T-helper 1 cell treated with Interleukin-12 subunit alpha and Interleukin-12 subunit beta and Interleukin-4 antibody, amounts not matched to agents 30 μg/mL and 1 μg/mL, for 36 hours (primary cell): ENCODE data around the gene MYL5.

Experiments used
- H3K27ac Mint-ChIP-seq: one replicate; pipeline ENCODE4 v1.8.0; 2021; ENCODE audit warnings: mild to moderate bottlenecking, mixed read lengths
- H3K27me3 Mint-ChIP-seq: one replicate; pipeline ENCODE4 v1.8.0; 2021; ENCODE audit warnings: low read depth, mixed read lengths
- H3K36me3 Mint-ChIP-seq: one replicate; pipeline ENCODE4 v1.8.0; 2021; ENCODE audit warnings: low read depth, mixed read lengths
- H3K4me1 Mint-ChIP-seq: one replicate; pipeline ENCODE4 v1.8.0; 2021; ENCODE audit warnings: low read depth, mixed read lengths
- H3K4me3 Mint-ChIP-seq: one replicate; pipeline ENCODE4 v1.8.0; 2021; ENCODE audit warnings: mild to moderate bottlenecking, moderate library complexity, mixed read lengths
- H3K9me3 Mint-ChIP-seq: one replicate; pipeline ENCODE4 v1.8.0; 2021; ENCODE audit warnings: mixed read lengths

The MYL5 gene

GRCh38 chr4:674172-675035 is at the start of gene MYL5, which contains the start of gene ATP5ME:
Gene MYL5, plus strand, starts transcription at chr4:674542. Its CDS starts 3,485 bp downstream, at chr4:678027.
Gene ATP5ME, minus strand, starts transcription at chr4:674276. Its CDS starts 29 bp downstream, at chr4:674247.
- Mint-ChIP-seq H3K36me3 (peaks cover 20% of the 10 kb centered on the region), H3K4me1 (peaks cover 7% of the 10 kb centered on the region), H3K27me3 (no peaks in the 10 kb centered on the region), H3K4me3 (peak within 1 kb of the TSS; percentile 91), H3K9me3 (no peaks in the 10 kb centered on the region), H3K27ac (peak within 1 kb of the TSS; percentile 89)

- Mint-ChIP-seq H3K4me1 (no peaks in the 10 kb centered on the region), H3K4me3 (no peak within 1 kb of the TSS), H3K27me3 (no peaks in the 10 kb centered on the region), H3K36me3 (no peaks in the 10 kb centered on the region), H3K9me3 (peaks cover 3% of the 10 kb centered on the region), H3K27ac (no peak within 1 kb of the TSS)
Measured at GRCh38 chr4:624705-625590, 49.4 kb upstream of the MYL5 start, which contains the start of gene PDE6B. Gene PDE6B, plus strand, starts transcription at chr4:625573. Its CDS starts 54 bp downstream, at chr4:625627.

GRCh38 chr4:625631-626161 is 48.6 kb upstream of the MYL5 start:
- H3K27ac Mint-ChIP-seq: no peak overlapping the region
- H3K36me3 Mint-ChIP-seq: no peaks in the 10 kb centered on the region
- H3K4me3 Mint-ChIP-seq: no peak overlapping the region
- no peaks in the 10 kb centered on the region for H3K4me1 Mint-ChIP-seq
- peaks cover 3% of the 10 kb centered on the region for H3K9me3 Mint-ChIP-seq
- H3K27me3 Mint-ChIP-seq: no peaks in the 10 kb centered on the region

- Mint-ChIP-seq H3K27ac (no peak overlapping the region), H3K27me3 (no peaks in the 10 kb centered on the region), H3K36me3 (no peaks in the 10 kb centered on the region), H3K9me3 (peaks cover 9% of the 10 kb centered on the region), H3K4me3 (no peak overlapping the region), H3K4me1 (no peaks in the 10 kb centered on the region)
Measured at GRCh38 chr4:626201-627091, 47.9 kb upstream of the MYL5 start.

GRCh38 chr4:627347-628125 is 46.8 kb upstream of the MYL5 start:
- Mint-ChIP-seq H3K4me1 (no peaks in the 10 kb centered on the region), H3K36me3 (no peaks in the 10 kb centered on the region)

GRCh38 chr4:628311-628741 is 46.0 kb upstream of the MYL5 start:
- no peaks in the 10 kb centered on the region for H3K36me3 Mint-ChIP-seq
- H3K4me3 Mint-ChIP-seq: no peak overlapping the region
- no peaks in the 10 kb centered on the region for H3K4me1 Mint-ChIP-seq
- peaks cover 18% of the 10 kb centered on the region for H3K9me3 Mint-ChIP-seq
- H3K27ac Mint-ChIP-seq: no peak overlapping the region
- no peaks in the 10 kb centered on the region for H3K27me3 Mint-ChIP-seq

More at GRCh38 chr4:627347-628125, 46.8 kb upstream of the MYL5 start:
- Mint-ChIP-seq H3K27me3 (no peaks in the 10 kb centered on the region), H3K9me3 (peaks cover 17% of the 10 kb centered on the region), H3K27ac (no peak overlapping the region), H3K4me3 (no peak overlapping the region)

- Mint-ChIP-seq H3K36me3 (no peaks in the 10 kb centered on the region), H3K27me3 (no peaks in the 10 kb centered on the region), H3K9me3 (peaks cover 18% of the 10 kb centered on the region), H3K4me3 (no peak overlapping the region), H3K4me1 (no peaks in the 10 kb centered on the region), H3K27ac (no peak overlapping the region)
Measured at GRCh38 chr4:628821-629635, 45.3 kb upstream of the MYL5 start.

GRCh38 chr4:629636-629914 is 44.8 kb upstream of the MYL5 start:
- Mint-ChIP-seq H3K9me3 (peaks cover 18% of the 10 kb centered on the region), H3K27ac (no peak overlapping the region), H3K36me3 (no peaks in the 10 kb centered on the region), H3K27me3 (no peaks in the 10 kb centered on the region), H3K4me1 (no peaks in the 10 kb centered on the region), H3K4me3 (no peak overlapping the region)

GRCh38 chr4:629915-630641 is 44.3 kb upstream of the MYL5 start:
- no peaks in the 10 kb centered on the region for H3K36me3 Mint-ChIP-seq
- no peak overlapping the region for H3K4me3 Mint-ChIP-seq
- no peaks in the 10 kb centered on the region for H3K4me1 Mint-ChIP-seq
- peaks cover 18% of the 10 kb centered on the region for H3K9me3 Mint-ChIP-seq
- no peak overlapping the region for H3K27ac Mint-ChIP-seq
- H3K27me3 Mint-ChIP-seq: no peaks in the 10 kb centered on the region

- Mint-ChIP-seq H3K4me3 (no peak overlapping the region), H3K27me3 (no peaks in the 10 kb centered on the region), H3K9me3 (peaks cover 18% of the 10 kb centered on the region), H3K27ac (no peak overlapping the region), H3K4me1 (no peaks in the 10 kb centered on the region), H3K36me3 (no peaks in the 10 kb centered on the region)
Measured at GRCh38 chr4:630656-631055, 43.7 kb upstream of the MYL5 start.

- Mint-ChIP-seq H3K36me3 (no peaks in the 10 kb centered on the region), H3K27ac (no peak overlapping the region), H3K4me1 (no peaks in the 10 kb centered on the region), H3K4me3 (no peak overlapping the region), H3K27me3 (no peaks in the 10 kb centered on the region), H3K9me3 (peaks cover 18% of the 10 kb centered on the region)
Measured at GRCh38 chr4:632196-632790, 42.0 kb upstream of the MYL5 start.

GRCh38 chr4:632926-633325 is 41.4 kb upstream of the MYL5 start:
- no peaks in the 10 kb centered on the region for H3K36me3 Mint-ChIP-seq
- no peaks in the 10 kb centered on the region for H3K27me3 Mint-ChIP-seq
- peaks cover 18% of the 10 kb centered on the region for H3K9me3 Mint-ChIP-seq
- H3K4me1 Mint-ChIP-seq: no peaks in the 10 kb centered on the region
- H3K4me3 Mint-ChIP-seq: no peak overlapping the region
- H3K27ac Mint-ChIP-seq: no peak overlapping the region
